Naive thymus-derived CD4-positive, alpha-beta T cell (primary cell): ENCODE measurements around the gene LGALSL. TPM values are rescaled to one million over a fixed set of nuclear protein-coding genes. Genes with fewer than 3 reads are reported as not detected.
"Not testable (repeated sequence)": the region's sequence is repeated elsewhere in the genome, so short reads cannot be mapped to it uniquely, and the experiment has no call there.

Experiments
- ATAC-seq: fragments of 150-1000 bp; cut with Tn5 transposase; 2 replicates; pipeline ENCODE4 v1.10.0; 2021; ENCODE audit warnings: mild to moderate bottlenecking, moderate library complexity
- CTCF ChIA-PET: fragments of 350-600 bp; sonication (Branson Sonifier 250); formaldehyde crosslinking; loops from one replicate; lab custom pipeline; 2021; ENCODE audit warnings: antibody characterized with exemption; lab: Charles Lee
- POLR2A ChIA-PET: fragments of 350-600 bp; sonication (Branson Sonifier 250); formaldehyde crosslinking; loops from one replicate; lab custom pipeline; 2021; ENCODE audit warnings: antibody characterized with exemption, inconsistent platforms; lab: Charles Lee
- DNase-seq, 9 donors: peaks; one replicate each; pipeline versions ENCODE4 v3.0.0 to v3.0.0-alpha.2; 2020 to 2022; ENCODE audit warnings: mixed read lengths in 1 of 9
- H3K27ac ChIP-seq: one replicate; pipeline ENCODE4 v1.7.0; 2013; ENCODE audit warnings: mild to moderate bottlenecking, low read depth, low read length, moderate library complexity
- H3K27me3 ChIP-seq, 2 donors: one replicate each; pipeline ENCODE4 v1.7.0; 2013; ENCODE audit warnings: low read length in 2 of 2, mild to moderate bottlenecking in 2 of 2, moderate library complexity in 2 of 2; ENCODE audit not compliant: control insufficient read depth in 2 of 2, insufficient read depth in 2 of 2
- H3K36me3 ChIP-seq, 3 experiments: 1 replicate in 2 of 3; 2 replicates in 1 of 3; pipeline ENCODE4 v1.7.0; 2013; ENCODE audit warnings: low read length in 3 of 3, mild to moderate bottlenecking in 3 of 3, moderate library complexity in 1 of 3; ENCODE audit not compliant: insufficient read depth in 3 of 3, control insufficient read depth in 2 of 3
- H3K4me1 ChIP-seq, 2 donors: one replicate each; pipeline ENCODE4 v1.7.0; 2013; ENCODE audit warnings: low read length in 2 of 2, mild to moderate bottlenecking in 2 of 2, moderate library complexity in 1 of 2; ENCODE audit not compliant: control insufficient read depth in 2 of 2, insufficient read depth in 2 of 2
- H3K4me3 ChIP-seq: 2 replicates; pipeline ENCODE4 v1.7.0; 2013; ENCODE audit warnings: mild to moderate bottlenecking, low read length
- H3K9me3 ChIP-seq, 3 experiments: 1 replicate in 2 of 3; 2 replicates in 1 of 3; pipeline ENCODE4 v1.7.0; 2013; ENCODE audit warnings: low read length in 3 of 3; ENCODE audit not compliant: control insufficient read depth in 2 of 3
- H3K27ac Mint-ChIP-seq, 9 donors: one replicate each; pipeline ENCODE4 v1.8.0; 2020 to 2022; ENCODE audit warnings: mixed read lengths in 9 of 9, mild to moderate bottlenecking in 8 of 9, moderate library complexity in 5 of 9, inconsistent platforms in 2 of 9
- H3K27me3 Mint-ChIP-seq, 5 donors: one replicate each; pipeline ENCODE4 v1.8.0; 2021 to 2022; ENCODE audit warnings: mixed read lengths in 5 of 5, mild to moderate bottlenecking in 1 of 5
- H3K36me3 Mint-ChIP-seq, 5 donors: one replicate each; pipeline ENCODE4 v1.8.0; 2020 to 2022; ENCODE audit warnings: mixed read lengths in 5 of 5, mild to moderate bottlenecking in 3 of 5, inconsistent platforms in 1 of 5
- H3K4me1 Mint-ChIP-seq, 7 donors: one replicate each; pipeline ENCODE4 v1.8.0; 2020 to 2022; ENCODE audit warnings: mixed read lengths in 7 of 7, mild to moderate bottlenecking in 3 of 7, inconsistent platforms in 1 of 7
- H3K4me3 Mint-ChIP-seq, 10 donors: one replicate each; pipeline ENCODE4 v1.8.0; 2020 to 2022; ENCODE audit warnings: mild to moderate bottlenecking in 10 of 10, mixed read lengths in 10 of 10, moderate library complexity in 6 of 10, inconsistent platforms in 2 of 10
- H3K9me3 Mint-ChIP-seq, 11 donors: one replicate each; pipeline ENCODE4 v1.8.0; 2020 to 2022; ENCODE audit warnings: mixed read lengths in 11 of 11, mild to moderate bottlenecking in 4 of 11, inconsistent platforms in 1 of 11, moderate library complexity in 1 of 11
- intact Hi-C, 2 donors: fragments of 100-400 bp; cut with micrococcal nuclease; formaldehyde crosslinking; loops; one replicate each; pipeline ENCODE4 v1.15.1; 2023
- polyA plus RNA-seq, 2 donors: library from polyadenylated mRNA; unstranded; fragments of 300-500 nt; fragmentation: Illumina TruSeq; gene quantifications; one replicate each; pipeline ENCODE4 v1.2.3, GENCODE V29; 2021
- total RNA-seq, 6 experiments: library from RNA in 5 of 6; stranded (reverse) in 5 of 6; gene quantifications; 1 replicate in 5 of 6; 2 replicates in 1 of 6; pipeline ENCODE4 v1.2.3 and lab custom pipeline; 2021 to 2026

Gene LGALSL
- total and polyA plus RNA-seq, 7 experiments from 2014 or later, result 0.11 to 1.5 (median 0.41) TPM; not detected in 1

DNA sequence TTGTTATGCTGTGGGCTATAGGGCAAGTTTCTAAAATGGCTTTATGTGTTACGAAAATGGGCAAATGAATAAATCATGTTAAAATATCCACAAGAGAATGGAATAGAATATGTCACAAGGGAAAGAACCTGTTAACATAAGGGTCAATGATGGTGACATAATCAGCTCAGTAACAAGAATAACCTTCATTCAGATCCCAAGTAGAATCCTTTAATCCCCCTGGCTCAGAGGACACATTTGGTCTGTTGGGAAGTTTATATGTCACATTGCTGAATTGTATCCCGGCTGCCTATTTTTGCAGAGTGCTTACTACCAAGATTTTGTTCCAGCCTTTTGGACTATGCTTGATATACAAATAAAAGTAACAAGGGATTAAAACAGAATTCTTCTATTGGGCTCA, 13.1 kb upstream of the LGALSL start:
- no peak overlapping the region for H3K4me3 ChIP-seq
- H3K27ac ChIP-seq, result no peak overlapping the region
- no peaks in the 10 kb centered on the region for H3K36me3 ChIP-seq
- H3K27ac Mint-ChIP-seq, result no peak overlapping the region
- H3K27me3 ChIP-seq, result no peaks in the 10 kb centered on the region
- no peak for ATAC-seq
- DNase-seq, result no peak
- H3K4me1 ChIP-seq, result no peaks in the 10 kb centered on the region
- POLR2A ChIA-PET, result no interaction called here
- H3K4me1 Mint-ChIP-seq, result no peaks in the 10 kb centered on the region
- intact Hi-C loops, result no loop called here
- CTCF ChIA-PET, result interaction anchor here (0.6 kb wide), 1 partner anchor 110 kb away, joined by 3 read pairs; no protein-coding TSS in a partner anchor
- peaks cover 8 to 56% (median 29%) of the 10 kb centered on the region in 5 donors for H3K27me3 Mint-ChIP-seq
- no peaks in the 10 kb centered on the region for H3K9me3 ChIP-seq
- H3K9me3 Mint-ChIP-seq, result peaks cover 0 to 3% (median 0%) of the 10 kb centered on the region in 11 donors
- no peaks in the 10 kb centered on the region for H3K36me3 Mint-ChIP-seq
- no peak overlapping the region for H3K4me3 Mint-ChIP-seq

GRCh38 chr2:64442277-64442676, 11.7 kb upstream of the LGALSL start:
- Histone ChIP-seq H3K27ac (no peak overlapping the region), H3K9me3 (no peaks in the 10 kb centered on the region), H3K4me3 (no peak overlapping the region), H3K36me3 (no peaks in the 10 kb centered on the region), H3K4me1 (no peaks in the 10 kb centered on the region), H3K27me3 (no peaks in the 10 kb centered on the region)
- Mint-ChIP-seq H3K36me3 (no peaks in the 10 kb centered on the region), H3K27me3 (peaks cover 8 to 56% (median 25%) of the 10 kb centered on the region in 5 donors), H3K27ac (no peak overlapping the region), H3K9me3 (peaks cover 0 to 3% (median 0%) of the 10 kb centered on the region in 11 donors), H3K4me1 (no peaks in the 10 kb centered on the region), H3K4me3 (no peak overlapping the region)
- ATAC-seq (no peak), DNase-seq (no peak)
- intact Hi-C loops, result no loop called here
- POLR2A ChIA-PET, result no interaction called here
- CTCF ChIA-PET, result no interaction called here

DNA sequence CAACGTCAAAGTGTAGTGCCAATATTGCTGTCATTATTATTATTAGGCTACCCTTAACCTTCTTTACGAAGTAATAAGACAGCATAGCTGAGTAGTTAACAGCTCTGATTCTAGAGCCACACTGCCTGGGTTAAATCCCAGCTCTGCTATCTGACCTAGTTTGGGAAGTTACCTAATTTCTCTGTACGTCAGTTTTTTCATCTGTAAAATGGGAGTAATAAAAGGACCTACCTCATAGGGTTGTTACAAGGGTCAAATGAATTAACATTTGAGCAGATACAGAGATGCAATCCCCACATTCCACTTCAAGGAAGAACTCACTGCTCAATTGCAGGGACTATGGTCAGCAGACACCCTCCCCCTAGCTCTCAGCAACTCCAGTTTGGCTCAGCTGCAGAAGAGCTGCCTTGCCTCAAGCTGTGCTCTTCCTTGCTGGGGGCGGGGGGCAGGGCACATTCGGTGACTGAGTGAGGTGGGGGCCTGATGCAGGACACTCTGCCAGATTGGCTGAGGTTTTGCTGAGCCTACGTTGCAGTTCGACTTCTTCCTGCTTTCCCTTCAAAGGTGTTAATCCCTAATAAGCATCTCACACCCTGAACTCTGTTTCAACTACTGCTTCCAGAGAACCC, 11.0 kb upstream of the LGALSL start:
- no peaks in the 10 kb centered on the region for H3K36me3 Mint-ChIP-seq
- no peak overlapping the region for H3K27ac Mint-ChIP-seq
- Histone ChIP-seq H3K4me3 (no peak overlapping the region), H3K27me3 (no peaks in the 10 kb centered on the region), H3K4me1 (no peaks in the 10 kb centered on the region), H3K9me3 (no peaks in the 10 kb centered on the region), H3K27ac (no peak overlapping the region), H3K36me3 (no peaks in the 10 kb centered on the region)
- intact Hi-C loops, result no loop called here
- ChIA-PET CTCF (no interaction called here), POLR2A (no interaction called here)
- H3K9me3 Mint-ChIP-seq, result peaks cover 0 to 3% (median 0%) of the 10 kb centered on the region in 11 donors
- H3K4me3 Mint-ChIP-seq, result no peak overlapping the region
- H3K27me3 Mint-ChIP-seq, result peaks cover 8 to 60% (median 25%) of the 10 kb centered on the region in 5 donors
- no peaks in the 10 kb centered on the region for H3K4me1 Mint-ChIP-seq
- ATAC-seq (no peak), DNase-seq (no peak)

GRCh38 chr2:64445970-64446369, 8.0 kb upstream of the LGALSL start:
- intact Hi-C loops, H3K4me1 ChIP-seq, H3K27me3 ChIP-seq, H3K4me3 Mint-ChIP-seq, DNase-seq, H3K4me1 Mint-ChIP-seq, H3K9me3 ChIP-seq, H3K36me3 Mint-ChIP-seq, CTCF ChIA-PET, H3K27ac ChIP-seq, H3K36me3 ChIP-seq, H3K4me3 ChIP-seq, H3K27ac Mint-ChIP-seq, H3K9me3 Mint-ChIP-seq, ATAC-seq: not testable (repeated sequence)
- POLR2A ChIA-PET, result interaction anchor here (0.6 kb wide), 1 partner anchor 37 kb away, joined by 3 read pairs; no protein-coding TSS in a partner anchor
- peaks cover 8 to 51% (median 20%) of the 10 kb centered on the region in 5 donors for H3K27me3 Mint-ChIP-seq

GRCh38 chr2:64447317-64448040, 6.5 kb upstream of the LGALSL start:
- peaks cover 0 to 2% (median 0%) of the 10 kb centered on the region in 11 donors for H3K9me3 Mint-ChIP-seq
- no peak for DNase-seq
- H3K9me3 ChIP-seq, result no peaks in the 10 kb centered on the region

DNA sequence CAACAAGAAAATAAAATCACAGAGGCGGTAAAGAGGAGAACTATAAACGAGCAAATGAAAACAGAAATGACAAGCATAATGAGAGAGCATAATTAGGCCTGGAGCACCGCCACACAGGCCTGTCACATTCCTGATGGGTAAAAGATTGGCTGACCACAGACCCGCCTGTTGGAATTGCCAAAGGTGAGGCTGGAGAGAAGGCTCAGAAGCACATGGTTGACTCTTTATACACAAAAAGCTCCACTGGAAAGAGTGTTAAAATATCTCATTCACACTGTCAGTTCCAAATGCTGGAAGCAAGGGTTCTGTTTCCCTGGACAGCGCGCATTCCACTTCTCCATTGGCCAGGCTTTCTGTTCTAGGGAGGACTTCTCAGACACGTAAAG, 5.9 kb upstream of the LGALSL start:
- Histone ChIP-seq H3K4me3 (no peak overlapping the region), H3K27ac (no peak overlapping the region), H3K9me3 (no peaks in the 10 kb centered on the region), H3K36me3 (no peaks in the 10 kb centered on the region), H3K27me3 (no peaks in the 10 kb centered on the region), H3K4me1 (no peaks in the 10 kb centered on the region)
- ChIA-PET POLR2A (interaction anchor here (0.6 kb wide), 1 partner anchor 23 kb away, joined by 4 read pairs; no protein-coding TSS in a partner anchor), CTCF (interaction anchor here (0.5 kb wide), 1 partner anchor 106 kb away, joined by 3 read pairs; no protein-coding TSS in a partner anchor)
- no peaks in the 10 kb centered on the region for H3K36me3 Mint-ChIP-seq
- DNase-seq (no peak), ATAC-seq (no peak)
- intact Hi-C loops, result no loop called here
- H3K27me3 Mint-ChIP-seq, result peaks cover 0 to 57% (median 13%) of the 10 kb centered on the region in 5 donors
- H3K27ac Mint-ChIP-seq, result no peak overlapping the region
- no peaks in the 10 kb centered on the region for H3K4me1 Mint-ChIP-seq
- peaks cover 0 to 2% (median 0%) of the 10 kb centered on the region in 11 donors for H3K9me3 Mint-ChIP-seq
- H3K4me3 Mint-ChIP-seq, result no peak overlapping the region

More at GRCh38 chr2:64447317-64448040, 6.5 kb upstream of the LGALSL start:
- ChIA-PET CTCF (no interaction called here), POLR2A (interaction anchor here (0.6 kb wide), 1 partner anchor 22 kb away, joined by 4 read pairs; no protein-coding TSS in a partner anchor)
- no peak overlapping the region for H3K4me3 Mint-ChIP-seq
- Histone ChIP-seq H3K36me3 (no peaks in the 10 kb centered on the region), H3K27ac (no peak overlapping the region), H3K4me1 (no peaks in the 10 kb centered on the region), H3K4me3 (no peak overlapping the region), H3K27me3 (no peaks in the 10 kb centered on the region)
- no peak for ATAC-seq
- no peak overlapping the region for H3K27ac Mint-ChIP-seq
- H3K27me3 Mint-ChIP-seq, result peaks cover 3 to 58% (median 15%) of the 10 kb centered on the region in 5 donors
- intact Hi-C loops, result no loop called here
- H3K36me3 Mint-ChIP-seq, result no peaks in the 10 kb centered on the region
- no peaks in the 10 kb centered on the region for H3K4me1 Mint-ChIP-seq
